ENCODE results near the gene DCC.

GRCh38 chr18:53443336-53443735, 1103.3 kb downstream of the DCC start:
- TF ChIP-seq, protein P1, sequence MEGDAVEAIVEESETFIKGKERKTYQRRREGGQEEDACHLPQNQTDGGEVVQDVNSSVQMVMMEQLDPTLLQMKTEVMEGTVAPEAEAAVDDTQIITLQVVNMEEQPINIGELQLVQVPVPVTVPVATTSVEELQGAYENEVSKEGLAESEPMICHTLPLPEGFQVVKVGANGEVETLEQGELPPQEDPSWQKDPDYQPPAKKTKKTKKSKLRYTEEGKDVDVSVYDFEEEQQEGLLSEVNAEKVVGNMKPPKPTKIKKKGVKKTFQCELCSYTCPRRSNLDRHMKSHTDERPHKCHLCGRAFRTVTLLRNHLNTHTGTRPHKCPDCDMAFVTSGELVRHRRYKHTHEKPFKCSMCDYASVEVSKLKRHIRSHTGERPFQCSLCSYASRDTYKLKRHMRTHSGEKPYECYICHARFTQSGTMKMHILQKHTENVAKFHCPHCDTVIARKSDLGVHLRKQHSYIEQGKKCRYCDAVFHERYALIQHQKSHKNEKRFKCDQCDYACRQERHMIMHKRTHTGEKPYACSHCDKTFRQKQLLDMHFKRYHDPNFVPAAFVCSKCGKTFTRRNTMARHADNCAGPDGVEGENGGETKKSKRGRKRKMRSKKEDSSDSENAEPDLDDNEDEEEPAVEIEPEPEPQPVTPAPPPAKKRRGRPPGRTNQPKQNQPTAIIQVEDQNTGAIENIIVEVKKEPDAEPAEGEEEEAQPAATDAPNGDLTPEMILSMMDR (IDR thresholded peaks at IDR 0.05 in 2 of 3, conservative IDR thresholded peaks at IDR 0.05 in 1 of 3; ENCODE audit: insufficient read depth in 2 of 3, low read depth in 1 of 3, low read length in 3 of 3) = no peak
- TF ChIP-seq SAFB2 (IDR thresholded peaks at IDR 0.05; ENCODE audit: borderline replicate concordance, low read depth, low read length, severe bottlenecking) = no peak
- no peak for TF ChIP-seq BHLHE40 (IDR thresholded peaks at IDR 0.05; ENCODE audit: low read length)
- no peak for TF ChIP-seq POLR2A (conservative IDR thresholded peaks at IDR 0.05)
- TF ChIP-seq L3MBTL2 (IDR thresholded peaks at IDR 0.05) = no peak
- TF ChIP-seq ZBTB43 (CRISPR knock-in tag; IDR thresholded peaks at IDR 0.05) = no peak

Data from K562 (cell line).